HG03439 (cell line): Measurements from ENCODE around the gene ATP8A2.
"Not testable (repeated sequence)": the region's sequence is repeated elsewhere in the genome, so short reads cannot be mapped to it uniquely, and the experiment has no call there.

ENCODE experiments used
- ATAC-seq: cut with Tn5 transposase; IDR thresholded peaks from one replicate; pipeline ENCODE4 v1.9.1; 2021; ENCODE audit warnings: mild to moderate bottlenecking, moderate library complexity; ENCODE audit not compliant: unreplicated experiment

ATP8A2 gene

GRCh38 chr13:25538276-25538675 lies 166.5 kb downstream of the ATP8A2 start:
- no peak for ATAC-seq

DNA sequence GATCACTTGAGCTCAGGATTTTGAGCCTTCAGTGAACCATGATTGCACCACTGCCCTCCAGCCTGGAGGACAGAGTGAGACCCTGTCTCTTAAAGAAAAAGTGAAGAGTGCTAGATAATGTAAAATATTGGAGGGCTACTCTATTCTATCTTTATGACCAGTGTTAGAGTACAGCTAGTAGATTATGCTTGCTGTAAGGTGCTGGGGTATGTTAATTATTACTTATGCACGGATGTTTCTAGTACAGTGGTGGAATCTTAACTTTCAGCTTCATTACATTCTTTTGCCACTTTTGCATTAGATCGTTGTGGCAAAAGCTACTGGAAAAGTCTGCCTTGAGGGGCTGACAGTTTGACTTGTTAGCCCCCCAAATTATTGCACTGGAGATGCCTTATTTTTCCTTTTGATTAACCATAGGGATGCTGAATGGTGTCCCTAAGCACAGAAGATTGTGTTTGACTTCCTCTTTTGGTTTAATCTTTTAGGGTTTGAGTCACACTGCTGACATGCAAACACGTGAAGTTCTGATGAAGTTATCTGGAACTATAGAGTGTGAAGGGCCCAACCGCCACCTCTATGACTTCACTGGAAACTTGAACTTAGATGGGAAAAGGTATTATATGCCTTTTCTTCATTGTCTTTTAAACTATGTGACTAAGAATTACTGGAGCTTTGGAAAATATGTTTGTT lies 169.8 kb downstream of the ATP8A2 start:
- no peak for ATAC-seq

DNA sequence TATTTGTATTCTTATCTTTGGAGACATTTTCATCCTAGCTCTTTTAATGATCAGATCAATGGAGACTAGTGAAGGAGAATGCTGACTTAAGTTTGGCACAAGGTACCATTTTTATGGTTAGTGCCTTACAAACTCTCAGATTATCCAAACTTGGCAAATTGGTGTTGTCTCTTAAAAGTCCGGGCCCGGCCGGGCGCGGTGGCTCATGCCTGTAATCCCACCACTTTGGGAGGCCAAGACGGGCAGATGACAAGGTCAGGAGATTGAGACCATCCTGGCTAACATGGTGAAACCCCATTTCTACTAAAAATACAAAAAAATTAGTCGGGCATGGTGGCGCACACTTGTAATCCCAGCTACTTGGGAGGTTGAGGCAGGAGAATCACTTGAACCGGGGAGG lies 177.2 kb downstream of the ATP8A2 start:
- not testable (repeated sequence) for ATAC-seq

DNA sequence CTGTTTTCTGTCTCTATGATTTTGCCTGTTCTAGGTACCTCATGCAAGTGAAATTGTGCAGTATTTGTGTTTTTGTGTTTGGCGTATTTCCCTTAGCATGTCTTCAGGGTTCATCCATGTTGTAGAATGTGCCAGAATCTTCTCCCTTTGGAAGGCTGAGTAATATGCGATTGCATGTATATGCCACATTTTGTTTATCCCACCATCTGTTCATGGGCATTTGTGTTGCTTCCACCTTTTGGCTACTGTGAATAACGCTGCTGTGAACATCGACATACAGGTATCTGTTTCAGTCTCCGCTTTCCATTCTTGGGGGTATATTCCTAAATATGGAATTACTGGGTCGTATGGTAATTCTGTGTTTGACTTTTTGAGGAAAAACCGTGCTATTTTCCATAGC lies 190.0 kb downstream of the ATP8A2 start:
- no peak for ATAC-seq

GRCh38 chr13:25570185-25570584 lies 198.4 kb downstream of the ATP8A2 start:
- ATAC-seq: no peak

DNA sequence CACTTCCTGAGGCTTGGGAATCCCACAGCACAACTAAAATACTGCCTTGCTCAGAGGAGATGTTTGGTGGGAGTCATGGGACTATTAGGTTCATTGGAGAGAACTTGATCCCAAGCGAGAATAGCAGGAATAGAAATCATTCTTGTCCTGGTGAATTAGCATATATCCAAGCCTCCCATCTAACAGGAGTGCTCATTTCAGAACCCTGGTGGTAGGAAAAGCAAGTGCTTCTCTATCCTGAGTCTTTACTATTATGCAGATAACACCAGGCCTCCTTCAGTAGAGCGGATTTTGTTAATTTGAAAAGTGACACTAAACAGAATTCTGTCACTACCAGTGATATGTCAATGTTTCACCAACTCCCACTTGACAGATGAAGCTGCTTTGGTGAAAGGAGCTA lies 199.5 kb downstream of the ATP8A2 start:
- ATAC-seq: no peak

DNA sequence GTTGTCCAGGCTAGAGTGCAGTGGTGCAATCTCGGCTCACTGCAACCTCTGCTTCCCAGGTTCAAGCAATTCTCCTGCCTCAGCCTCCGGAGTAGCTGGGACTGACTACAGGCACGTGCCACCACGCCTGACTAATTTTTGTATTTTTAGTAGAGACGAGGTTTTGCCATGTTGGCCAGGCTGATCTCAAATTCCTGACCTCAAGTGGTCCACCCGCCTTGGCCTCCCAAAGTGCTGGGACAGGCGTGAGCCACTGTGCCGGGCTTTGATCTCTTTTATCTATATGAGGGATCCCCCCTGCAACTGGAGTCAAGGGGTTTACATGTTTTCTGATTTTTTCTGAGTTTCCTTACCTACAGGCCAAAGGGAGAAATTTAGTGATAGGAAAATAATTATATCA lies 200.4 kb downstream of the ATP8A2 start:
- not testable (repeated sequence) for ATAC-seq

GRCh38 chr13:25574437-25575411 lies 202.9 kb downstream of the ATP8A2 start:
- ATAC-seq: no peak

DNA sequence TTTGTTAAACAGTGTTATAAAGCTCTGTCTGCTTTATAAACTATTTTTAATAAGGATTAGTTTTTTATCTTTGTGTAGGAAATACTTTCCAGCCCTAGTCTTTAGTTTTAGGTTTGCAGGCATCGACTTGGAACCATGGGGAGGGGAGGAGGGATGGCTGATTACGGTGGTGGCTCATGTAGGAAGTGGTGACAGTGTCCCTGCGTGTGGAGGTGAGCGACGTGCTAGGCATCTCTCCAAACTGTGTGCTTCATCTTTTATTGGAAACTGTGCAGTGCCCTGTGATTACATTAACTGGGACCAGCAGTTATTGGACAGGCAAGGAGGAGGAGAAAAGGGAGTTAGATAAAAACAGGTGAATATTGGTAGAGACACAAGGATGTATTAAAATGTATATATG lies 203.8 kb downstream of the ATP8A2 start:
- no peak for ATAC-seq

DNA sequence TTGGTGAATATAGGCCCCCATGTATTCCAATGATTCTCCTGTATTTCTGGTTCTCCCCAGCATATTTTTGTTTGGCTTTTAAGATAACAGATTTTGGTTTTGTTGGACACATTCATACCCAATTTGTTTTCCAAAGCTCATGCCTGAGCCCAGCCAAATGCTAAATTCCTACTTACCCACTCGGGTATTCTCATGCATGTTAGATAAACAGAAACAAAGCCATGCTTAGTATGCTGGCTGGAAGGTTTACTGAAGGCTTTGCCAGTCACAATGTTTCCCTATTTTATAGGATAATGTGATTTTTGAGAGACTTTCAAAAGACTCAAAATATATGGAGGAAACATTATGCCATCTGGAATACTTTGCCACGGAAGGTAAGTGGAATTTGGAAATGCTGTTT lies 206.8 kb downstream of the ATP8A2 start:
- ATAC-seq: no peak

GRCh38 chr13:25579221-25579620 lies 207.4 kb downstream of the ATP8A2 start:
- no peak for ATAC-seq

- ATAC-seq: no peak
Measured at GRCh38 chr13:25581351-25581750, 209.6 kb downstream of the ATP8A2 start.

- no peak for ATAC-seq
Measured at GRCh38 chr13:25584087-25584486, 212.3 kb downstream of the ATP8A2 start.

DNA sequence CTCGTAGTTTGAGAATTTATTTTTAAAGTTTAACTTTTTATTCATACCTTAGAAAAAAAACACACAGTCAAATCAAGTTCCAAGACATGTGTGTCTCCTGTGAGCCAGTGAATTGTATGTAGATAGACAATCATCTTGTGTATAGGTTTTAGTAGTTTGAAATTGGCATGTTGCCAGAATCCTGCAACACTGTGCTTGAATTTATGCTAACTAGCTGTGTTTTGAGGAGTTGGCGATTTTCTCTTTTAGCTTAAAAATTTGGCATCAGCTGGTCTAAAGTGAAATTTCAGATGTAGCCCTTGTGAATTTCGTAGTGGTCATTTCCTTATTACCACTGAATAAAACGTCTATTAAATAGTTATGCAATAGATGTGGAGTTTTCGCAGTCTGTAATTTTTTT lies 213.2 kb downstream of the ATP8A2 start:
- no peak for ATAC-seq

GRCh38 chr13:25587326-25587980 lies 215.7 kb downstream of the ATP8A2 start:
- ATAC-seq: no peak

DNA sequence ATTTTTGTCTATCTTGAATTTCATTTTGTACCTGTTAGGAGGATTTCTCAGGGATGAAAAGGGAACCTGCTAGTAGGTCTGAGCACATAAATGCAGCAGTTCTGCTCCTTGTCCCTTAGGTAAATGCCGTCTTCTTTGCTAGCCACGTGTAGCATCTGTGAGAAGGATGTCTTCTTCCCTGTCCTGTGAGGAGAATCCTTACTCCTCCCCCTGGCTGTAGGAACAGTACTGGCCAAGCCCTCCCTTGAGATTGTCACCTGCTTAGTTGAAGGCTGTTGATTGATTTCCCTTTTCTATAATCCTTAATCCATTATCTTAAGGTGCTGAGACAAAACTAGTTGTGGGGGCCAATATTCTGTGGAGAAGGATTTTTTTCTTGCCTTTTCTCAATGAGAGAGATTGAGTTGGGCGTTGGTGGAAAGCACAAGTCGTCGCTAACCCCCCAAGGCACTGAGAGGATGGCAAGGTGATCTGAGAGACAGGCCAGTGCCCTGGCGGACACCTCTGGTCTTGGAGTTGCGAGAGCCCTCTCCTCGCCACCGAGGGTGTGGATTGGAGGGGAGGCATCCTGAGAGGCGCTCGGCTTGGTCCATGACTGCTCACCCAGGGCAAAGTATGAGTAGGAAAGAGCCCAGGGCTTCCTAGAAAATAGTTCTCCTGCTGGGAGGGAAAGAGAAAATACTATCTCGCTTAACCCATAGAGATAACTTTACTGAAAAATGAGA lies 216.7 kb downstream of the ATP8A2 start:
- no peak for ATAC-seq

DNA sequence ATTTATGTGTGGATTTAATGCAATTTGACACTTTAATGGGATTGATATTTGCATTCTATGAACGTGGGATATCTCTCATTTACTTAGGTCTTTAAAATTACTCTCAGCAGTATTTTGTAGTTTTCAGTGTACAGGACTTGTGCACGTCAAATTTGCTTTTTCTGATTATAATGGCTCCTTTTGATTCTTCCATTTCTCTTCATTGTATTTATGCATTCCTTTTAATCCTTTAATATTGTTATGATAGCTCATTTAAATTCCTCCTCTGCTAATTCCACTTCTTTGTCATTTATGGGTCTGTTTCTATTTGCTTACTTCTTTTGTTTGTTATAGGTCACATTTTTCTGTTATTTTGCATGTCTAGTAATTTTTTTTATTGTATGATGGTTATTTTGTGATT lies 226.6 kb downstream of the ATP8A2 start:
- no peak for ATAC-seq

GRCh38 chr13:25602176-25602575 lies 230.4 kb downstream of the ATP8A2 start:
- no peak for ATAC-seq

DNA sequence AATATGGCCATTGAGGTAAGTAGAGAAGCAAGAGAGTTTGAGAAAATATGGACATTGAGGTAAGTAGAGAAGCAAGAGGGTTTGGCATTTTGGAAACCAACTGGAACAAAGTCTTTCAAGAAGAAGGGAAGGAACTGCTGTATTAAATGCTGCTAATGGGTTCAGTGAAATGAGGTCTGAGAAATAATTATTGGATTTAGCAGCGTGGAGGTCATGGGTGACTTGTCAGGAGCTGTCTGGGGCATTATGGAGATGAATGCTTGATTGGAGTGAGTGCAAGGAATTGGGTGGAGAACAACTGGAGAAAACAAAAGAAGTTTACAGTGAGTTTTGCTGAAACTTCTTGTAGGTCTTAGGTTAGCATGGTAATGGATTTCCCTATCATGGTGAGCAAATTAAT lies 232.3 kb downstream of the ATP8A2 start:
- ATAC-seq: no peak

DNA sequence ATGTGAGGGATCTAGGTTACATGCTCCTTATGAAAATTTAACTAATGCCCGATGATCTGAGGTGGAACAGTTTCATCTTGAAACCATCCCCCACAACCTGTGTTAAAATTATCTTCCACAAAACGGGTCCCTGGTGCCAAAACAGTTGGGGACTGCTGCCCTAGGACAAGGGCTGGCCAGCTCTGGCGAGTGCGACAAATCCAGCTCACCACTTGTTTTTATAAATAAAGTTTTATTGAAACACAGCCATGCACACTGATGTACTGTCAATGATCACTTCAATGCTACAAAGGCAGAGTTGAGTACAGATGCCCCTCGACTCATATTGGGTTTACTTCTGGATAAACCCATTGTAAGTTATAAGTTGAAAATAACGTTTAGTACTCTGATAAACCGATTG lies 235.3 kb downstream of the ATP8A2 start:
- ATAC-seq: no peak

DNA sequence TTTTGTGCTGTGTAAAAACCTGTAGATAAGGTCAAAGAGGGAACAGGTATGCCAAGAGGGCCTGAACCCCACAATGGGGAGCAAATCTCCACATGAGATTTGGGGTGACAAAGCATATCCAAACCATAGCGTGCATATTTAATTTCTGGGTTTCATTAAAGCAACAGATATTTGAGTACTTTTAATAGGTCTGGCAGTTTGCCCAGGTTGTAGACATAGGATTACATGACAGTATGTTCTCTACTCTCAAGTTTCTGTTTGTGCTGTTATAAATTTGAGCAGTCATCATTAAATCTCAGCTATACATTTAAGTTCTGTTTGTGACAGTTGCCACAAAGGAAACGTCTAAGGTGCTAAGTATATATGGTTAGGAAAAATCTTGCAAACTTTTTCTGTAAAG lies 236.4 kb downstream of the ATP8A2 start:
- no peak for ATAC-seq
